Hepatocyte (in vitro differentiated cells): ENCODE results near the gene ARHGAP21. TPM values are rescaled to one million over a fixed set of nuclear protein-coding genes. Genes with fewer than 3 reads are reported as not detected.

Experiments
- DNase-seq: peaks from one replicate; pipeline ENCODE4 v3.0.0-alpha.2; 2016; ENCODE audit warnings: low spot score
- H2AFZ ChIP-seq: fragments of 200-600 bp; sonication (generic); 2 replicates; pipeline ENCODE4 v1.6.0; 2016; ENCODE audit warnings: antibody characterized with exemption, mild to moderate bottlenecking
- H3K27ac ChIP-seq: fragments of 200-600 bp; sonication (generic); 2 replicates; pipeline ENCODE4 v1.5.1; 2016; ENCODE audit warnings: mild to moderate bottlenecking
- H3K27me3 ChIP-seq: fragments of 200-600 bp; sonication (generic); 2 replicates; pipeline ENCODE4 v1.6.1; 2016
- H3K36me3 ChIP-seq: fragments of 200-600 bp; sonication (generic); replicated peaks from 2 replicates; pipeline ENCODE4 v1.5.1; 2016; ENCODE audit warnings: low read depth; ENCODE audit not compliant: insufficient read depth
- H3K4me1 ChIP-seq: fragments of 200-600 bp; sonication (generic); 2 replicates; pipeline ENCODE4 v1.5.1; 2016; ENCODE audit warnings: mild to moderate bottlenecking, moderate library complexity; ENCODE audit not compliant: insufficient read depth
- H3K4me2 ChIP-seq: fragments of 200-600 bp; sonication (generic); 2 replicates; pipeline ENCODE4 v1.6.0; 2016
- H3K4me3 ChIP-seq: fragments of 200-600 bp; sonication (generic); 2 replicates; pipeline ENCODE4 v1.5.1; 2016; ENCODE audit warnings: mild to moderate bottlenecking
- H3K79me2 ChIP-seq: fragments of 200-600 bp; sonication (generic); 2 replicates; pipeline ENCODE4 v1.6.0; 2017; ENCODE audit warnings: mild to moderate bottlenecking
- H3K9me2 ChIP-seq: fragments of 200-600 bp; sonication (generic); replicated peaks from 2 replicates; pipeline ENCODE4 v1.6.0; 2017; ENCODE audit warnings: mild to moderate bottlenecking; ENCODE audit not compliant: insufficient read depth
- H3K9me3 ChIP-seq: fragments of 200-600 bp; sonication (generic); 2 replicates; pipeline ENCODE4 v1.5.1; 2016; ENCODE audit warnings: low read depth, mild to moderate bottlenecking
- H4K20me1 ChIP-seq: fragments of 200-600 bp; sonication (generic); 2 replicates; pipeline ENCODE4 v1.6.0; 2016; ENCODE audit warnings: mild to moderate bottlenecking; ENCODE audit not compliant: insufficient read depth, poor library complexity, severe bottlenecking
- EZH2 ChIP-seq: fragments of 200-600 bp; sonication (generic); IDR thresholded peaks from 2 replicates; pipeline ENCODE4 v1.6.1; 2016; ENCODE audit warnings: antibody characterized with exemption, mild to moderate bottlenecking, borderline replicate concordance
- EZH2phosphoT487 ChIP-seq: fragments of 200-600 bp; sonication (generic); IDR thresholded peaks from one replicate; pipeline ENCODE4 v1.6.1; 2018; ENCODE audit warnings: antibody characterized with exemption, mild to moderate bottlenecking, low read depth, moderate library complexity; ENCODE audit not compliant: unreplicated experiment, severe bottlenecking
- WGBS: methylation state at CpG from one replicate; pipeline ENCODE4 v1.1.6; 2016; ENCODE audit warnings: low lambda C conversion rate; ENCODE audit errors: missing lambda C conversion rate; 5-methylcytosine and 5-hydroxymethylcytosine counted together
- polyA plus RNA-seq: library from polyadenylated mRNA; unstranded; fragments of >200 nt; fragmentation: Nextera tagmentation; extraction: Ambion mirVana; gene quantifications from 2 replicates; pipeline ENCODE4 v1.2.1, GENCODE V29; 2016
- total RNA-seq: library from RNA; depleted of rRNA; stranded (reverse); fragments of >200 nt; gene quantifications from 2 replicates; pipeline ENCODE4 v1.2.3, GENCODE V29; 2014
- TF ChIP-seq, protein P1 (sequence below): fragments of 200-600 bp; sonication (generic); IDR thresholded peaks from 2 replicates; pipeline ENCODE4 v1.5.1; 2016; ENCODE audit warnings: antibody characterized with exemption, mild to moderate bottlenecking; ENCODE audit not compliant: poor library complexity

ARHGAP21 gene
- total and polyA plus RNA-seq, 2 experiments from 2014 or later, result 15.1 to 70.2 TPM

DNA sequence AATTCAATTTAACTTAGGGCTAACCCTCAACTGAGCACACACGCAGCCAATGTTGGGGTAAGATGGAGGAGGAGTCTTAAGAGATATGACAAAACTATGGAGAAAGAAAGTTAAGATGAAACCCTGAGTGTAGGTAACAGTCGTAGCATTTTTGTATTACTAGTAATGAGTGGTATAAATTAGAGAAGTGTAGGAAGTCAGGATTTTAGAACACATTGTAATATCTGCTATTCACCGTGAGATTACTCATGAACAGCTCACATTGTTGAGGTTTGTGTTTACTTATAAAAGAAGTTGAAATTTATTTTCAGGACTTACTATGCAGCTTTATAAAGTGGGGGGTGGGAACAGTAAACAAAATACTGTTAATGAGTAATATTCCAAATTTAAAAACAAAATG is 107.2 kb downstream of the ARHGAP21 start:
- Histone ChIP-seq H4K20me1 (no peaks in the 10 kb centered on the region), H3K9me3 (no peaks in the 10 kb centered on the region), H2AFZ (no peak overlapping the region), H3K9me2 (no peaks in the 10 kb centered on the region), H3K36me3 (no peaks in the 10 kb centered on the region), H3K4me1 (no peaks in the 10 kb centered on the region), H3K27me3 (no peaks in the 10 kb centered on the region), H3K4me3 (no peak overlapping the region), H3K79me2 (no peaks in the 10 kb centered on the region), H3K4me2 (no peak overlapping the region), H3K27ac (no peak overlapping the region)
- DNase-seq, result no peak
- WGBS, result 96% methylated on average over 3 of the region's 3 CpGs
- no peak for TF ChIP-seq EZH2
- TF ChIP-seq EZH2phosphoT487, result no peak
- TF ChIP-seq, protein P1, sequence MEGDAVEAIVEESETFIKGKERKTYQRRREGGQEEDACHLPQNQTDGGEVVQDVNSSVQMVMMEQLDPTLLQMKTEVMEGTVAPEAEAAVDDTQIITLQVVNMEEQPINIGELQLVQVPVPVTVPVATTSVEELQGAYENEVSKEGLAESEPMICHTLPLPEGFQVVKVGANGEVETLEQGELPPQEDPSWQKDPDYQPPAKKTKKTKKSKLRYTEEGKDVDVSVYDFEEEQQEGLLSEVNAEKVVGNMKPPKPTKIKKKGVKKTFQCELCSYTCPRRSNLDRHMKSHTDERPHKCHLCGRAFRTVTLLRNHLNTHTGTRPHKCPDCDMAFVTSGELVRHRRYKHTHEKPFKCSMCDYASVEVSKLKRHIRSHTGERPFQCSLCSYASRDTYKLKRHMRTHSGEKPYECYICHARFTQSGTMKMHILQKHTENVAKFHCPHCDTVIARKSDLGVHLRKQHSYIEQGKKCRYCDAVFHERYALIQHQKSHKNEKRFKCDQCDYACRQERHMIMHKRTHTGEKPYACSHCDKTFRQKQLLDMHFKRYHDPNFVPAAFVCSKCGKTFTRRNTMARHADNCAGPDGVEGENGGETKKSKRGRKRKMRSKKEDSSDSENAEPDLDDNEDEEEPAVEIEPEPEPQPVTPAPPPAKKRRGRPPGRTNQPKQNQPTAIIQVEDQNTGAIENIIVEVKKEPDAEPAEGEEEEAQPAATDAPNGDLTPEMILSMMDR, result no peak

DNA sequence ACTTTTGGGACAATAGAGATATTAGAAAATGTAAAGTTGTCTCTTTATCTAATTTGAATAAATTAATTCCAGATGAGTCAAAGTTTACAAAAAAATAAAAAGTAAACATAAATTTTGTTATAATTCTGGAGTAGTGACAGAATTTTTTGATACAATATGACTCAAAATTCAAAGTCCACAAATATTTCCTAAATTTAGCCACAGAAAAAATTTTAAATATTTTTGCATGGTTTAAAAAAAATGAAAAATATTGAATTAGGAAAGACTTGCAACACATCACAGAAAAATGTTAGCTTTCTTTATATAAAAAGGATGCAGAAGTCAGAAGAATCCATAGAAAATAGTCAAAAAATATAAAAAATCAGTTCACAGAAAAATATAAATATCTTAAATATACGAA is 117.7 kb downstream of the ARHGAP21 start:
- Histone ChIP-seq H3K9me3 (no peaks in the 10 kb centered on the region), H3K4me1 (no peaks in the 10 kb centered on the region), H3K36me3 (no peaks in the 10 kb centered on the region), H3K27me3 (no peaks in the 10 kb centered on the region), H3K27ac (no peak overlapping the region), H2AFZ (no peak overlapping the region), H3K79me2 (peaks cover 10% of the 10 kb centered on the region), H3K4me3 (no peak overlapping the region), H3K9me2 (no peaks in the 10 kb centered on the region), H3K4me2 (no peak overlapping the region), H4K20me1 (peaks cover 5% of the 10 kb centered on the region)
- 97% methylated on average over 1 of the region's 1 CpG for WGBS
- TF ChIP-seq, protein P1, result no peak
- TF ChIP-seq EZH2phosphoT487 (no peak), EZH2 (no peak)
- DNase-seq, result no peak

DNA sequence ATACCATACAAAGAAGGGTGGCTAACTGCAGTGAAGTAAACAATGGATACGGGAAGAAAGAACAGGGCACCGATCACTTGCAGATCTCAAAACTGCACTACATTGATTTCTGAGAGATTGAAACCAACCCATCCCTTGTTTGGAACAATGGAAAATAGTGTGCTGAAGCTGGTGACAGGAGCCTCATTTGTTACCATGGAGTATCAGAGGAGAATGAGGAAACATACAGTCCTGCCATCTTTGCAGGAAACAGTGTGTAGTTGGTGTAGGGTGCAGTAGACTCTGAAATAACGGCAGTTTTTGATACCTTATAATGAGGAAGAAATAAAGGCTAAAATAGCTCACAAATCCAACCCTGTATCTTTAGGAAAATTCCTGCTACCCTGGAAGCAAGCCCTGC is 118.5 kb downstream of the ARHGAP21 start:
- Histone ChIP-seq H3K27ac (no peak overlapping the region), H3K27me3 (no peaks in the 10 kb centered on the region), H3K36me3 (no peaks in the 10 kb centered on the region), H3K79me2 (peaks cover 9% of the 10 kb centered on the region), H3K9me2 (no peaks in the 10 kb centered on the region), H4K20me1 (peaks cover 5% of the 10 kb centered on the region), H3K4me1 (no peaks in the 10 kb centered on the region), H2AFZ (no peak overlapping the region), H3K4me2 (no peak overlapping the region), H3K4me3 (no peak overlapping the region), H3K9me3 (no peaks in the 10 kb centered on the region)
- no peak for TF ChIP-seq EZH2phosphoT487
- TF ChIP-seq, protein P1, result no peak
- TF ChIP-seq EZH2, result no peak
- 87% methylated on average over 3 of the region's 3 CpGs for WGBS
- no peak for DNase-seq

DNA sequence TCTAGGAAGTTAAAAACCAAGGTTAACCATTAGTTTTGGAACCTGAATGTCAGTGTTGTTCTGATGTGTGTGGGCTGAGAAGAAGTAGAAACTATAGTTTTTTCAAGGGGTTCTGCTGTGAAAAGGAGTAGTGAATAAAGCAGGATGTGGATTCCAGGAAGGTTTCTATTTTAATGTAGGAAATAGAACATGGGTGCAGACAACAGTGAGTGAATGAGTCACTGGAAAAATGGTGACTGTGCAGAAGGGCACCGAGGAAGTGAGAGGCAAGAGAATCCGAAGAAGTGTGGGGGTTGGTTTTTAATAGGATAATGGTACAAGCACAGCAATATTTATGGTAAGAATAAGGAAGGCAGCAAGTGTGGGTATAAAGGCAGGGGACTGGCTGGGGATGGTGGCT is 120.4 kb downstream of the ARHGAP21 start:
- Histone ChIP-seq H3K9me3 (no peaks in the 10 kb centered on the region), H3K4me2 (no peak overlapping the region), H3K9me2 (no peaks in the 10 kb centered on the region), H3K79me2 (no peaks in the 10 kb centered on the region), H3K4me1 (no peaks in the 10 kb centered on the region), H3K4me3 (no peak overlapping the region), H2AFZ (no peak overlapping the region), H4K20me1 (no peaks in the 10 kb centered on the region), H3K27me3 (no peaks in the 10 kb centered on the region), H3K36me3 (no peaks in the 10 kb centered on the region), H3K27ac (no peak overlapping the region)
- 86% methylated on average over 2 of the region's 2 CpGs for WGBS
- no peak for DNase-seq
- TF ChIP-seq, protein P1, result no peak
- TF ChIP-seq EZH2, result no peak
- TF ChIP-seq EZH2phosphoT487, result no peak
